K562 (cell line): ENCODE measurements around the gene HELZ2. TPM values are rescaled to one million over a fixed set of nuclear protein-coding genes. Genes with fewer than 3 reads are reported as not detected.

ENCODE experiments used
- FOXA3 ChIP-seq, 2 experiments: fragments of 450-650 bp in 1 of 2; sonication (generic) in 1 of 2; formaldehyde crosslinking; IDR thresholded peaks in 1 of 2; conservative IDR thresholded peaks in 1 of 2; 2 replicates each; pipeline versions ENCODE4 v1.4.0 to v1.8.0; 2020 to 2022; ENCODE audit warnings: mild to moderate bottlenecking in 2 of 2, missing genetic modification reagents in 1 of 2
- NFIC ChIP-seq: fragments of 450-650 bp; IDR thresholded peaks from 2 replicates; pipeline ENCODE4 v1.6.1; 2017; ENCODE audit warnings: mild to moderate bottlenecking, inconsistent platforms
- TAF1 ChIP-seq: IDR thresholded peaks from 2 replicates; pipeline ENCODE4 v1.6.1; 2011; ENCODE audit warnings: mild to moderate bottlenecking, low read length, moderate library complexity; ENCODE audit not compliant: insufficient read depth, control insufficient read depth, severe bottlenecking; ENCODE audit errors: extremely low read depth
- TEAD1 ChIP-seq, 2 experiments: fragments of 450-650 bp in 1 of 2; sonication (generic) in 1 of 2; formaldehyde crosslinking; IDR thresholded peaks; 2 replicates each; pipeline versions ENCODE4 v1.4.0 to v1.8.0; 2020 to 2022; ENCODE audit warnings: mild to moderate bottlenecking in 2 of 2, missing genetic modification reagents in 1 of 2
- ZC3H4 ChIP-seq: sonication (generic); formaldehyde crosslinking; IDR thresholded peaks from 2 replicates; pipeline ENCODE4 v1.9.0; 2021; ENCODE audit warnings: missing genetic modification reagents, borderline replicate concordance
- polyA plus RNA-seq, 8 experiments: library from polyadenylated mRNA; depleted of rRNA in 4 of 8; stranded (reverse) in 5 of 8; unstranded in 3 of 8; fragments of >200 nt; fragmentation: Nextera tagmentation in 2 of 8; fragmentation: Illumina TruSeq in 1 of 8; extraction: Ambion mirVana in 2 of 8; extraction: Trizol in 1 of 8; gene quantifications; 2 replicates each; pipeline versions ENCODE4 v1.2.1 to v1.2.3, GENCODE V29; 2011 to 2014; ENCODE audit warnings: inconsistent platforms in 1 of 8, missing spikeins in 1 of 8
- total RNA-seq, 7 experiments: library from RNA; depleted of rRNA in 6 of 7; stranded (reverse); fragments of >200 nt in 6 of 7; fragmentation: Illumina TruSeq in 2 of 7; extraction: Trizol in 2 of 7; gene quantifications; 2 replicates each; pipeline versions ENCODE4 v1.2.1 to v1.2.3, GENCODE V29; 2011 to 2021; ENCODE audit warnings: low replicate concordance in 1 of 7
- TF ChIP-seq, protein P1 (sequence below): sonication (generic); formaldehyde crosslinking; IDR thresholded peaks from 2 replicates; pipeline ENCODE4 v1.8.0; 2022; ENCODE audit warnings: mild to moderate bottlenecking, missing genetic modification reagents
- TF ChIP-seq, protein P2 (sequence below): fragments of 250-450 bp; sonication (Bioruptor Pico); IDR thresholded peaks from 2 replicates; pipeline ENCODE4 v1.6.1; 2021; ENCODE audit warnings: mild to moderate bottlenecking

The HELZ2 gene
- total and polyA plus RNA-seq, 9 of the 15 experiments (the other 6 are each of a cell fraction or from before 2014, with no cell fraction given) = 0.03 to 7.8 (median 2.9) TPM; not detected in 1

DNA sequence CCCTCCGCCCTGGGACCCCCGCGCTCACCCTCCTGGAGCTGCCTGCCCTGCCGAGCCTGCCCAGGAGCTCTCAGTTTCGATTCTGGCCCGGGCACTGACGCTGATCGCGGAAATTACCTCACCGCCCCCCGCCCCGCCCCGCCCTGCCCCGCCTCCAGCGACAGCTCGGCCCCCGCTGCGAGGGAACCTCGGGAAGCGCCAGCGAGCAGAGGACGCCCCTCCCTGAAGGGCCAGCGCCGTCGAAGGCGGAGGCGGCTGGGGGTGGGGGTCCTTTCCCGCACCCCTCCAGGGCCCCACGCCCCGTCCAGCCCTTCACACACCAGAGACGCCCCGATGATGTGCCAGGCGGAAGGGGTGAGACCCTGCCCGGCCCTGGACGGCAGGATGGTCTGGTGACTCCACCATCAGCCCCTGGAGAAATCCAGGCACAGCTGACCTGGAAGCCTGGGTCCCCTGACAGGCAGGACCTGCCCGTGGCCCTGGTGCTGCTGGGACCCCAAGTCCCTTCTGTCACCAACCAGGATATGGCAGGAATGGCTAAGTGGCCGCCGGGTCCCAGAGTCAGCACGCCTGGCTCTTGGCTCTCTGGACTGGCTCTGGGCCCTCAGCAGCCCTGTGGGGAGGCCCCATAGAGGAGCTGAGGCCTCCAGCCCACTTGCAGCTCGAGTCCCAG lies at the start of gene HELZ2 (continued):
- TF ChIP-seq FOXA3 (CRISPR knock-in tag; conservative IDR thresholded peaks at IDR 0.05 in 1 of 2, IDR thresholded peaks at IDR 0.05 in 1 of 2) (peak in 1 of 2 experiments; percentile 45; a peak in 1 of 4 replicates), ZC3H4 (CRISPR knock-in tag) (0 out of 2 replicates have a peak, but pooled peaks have one; percentile 52), TEAD1 (CRISPR knock-in tag; IDR thresholded peaks at IDR 0.05) (0 out of 4 replicates have a peak, but pooled peaks of 1 of the 2 experiments have one; percentile 56), NFIC (peak; percentile 66), TAF1 (peak; percentile 65)
- TF ChIP-seq, protein P1, sequence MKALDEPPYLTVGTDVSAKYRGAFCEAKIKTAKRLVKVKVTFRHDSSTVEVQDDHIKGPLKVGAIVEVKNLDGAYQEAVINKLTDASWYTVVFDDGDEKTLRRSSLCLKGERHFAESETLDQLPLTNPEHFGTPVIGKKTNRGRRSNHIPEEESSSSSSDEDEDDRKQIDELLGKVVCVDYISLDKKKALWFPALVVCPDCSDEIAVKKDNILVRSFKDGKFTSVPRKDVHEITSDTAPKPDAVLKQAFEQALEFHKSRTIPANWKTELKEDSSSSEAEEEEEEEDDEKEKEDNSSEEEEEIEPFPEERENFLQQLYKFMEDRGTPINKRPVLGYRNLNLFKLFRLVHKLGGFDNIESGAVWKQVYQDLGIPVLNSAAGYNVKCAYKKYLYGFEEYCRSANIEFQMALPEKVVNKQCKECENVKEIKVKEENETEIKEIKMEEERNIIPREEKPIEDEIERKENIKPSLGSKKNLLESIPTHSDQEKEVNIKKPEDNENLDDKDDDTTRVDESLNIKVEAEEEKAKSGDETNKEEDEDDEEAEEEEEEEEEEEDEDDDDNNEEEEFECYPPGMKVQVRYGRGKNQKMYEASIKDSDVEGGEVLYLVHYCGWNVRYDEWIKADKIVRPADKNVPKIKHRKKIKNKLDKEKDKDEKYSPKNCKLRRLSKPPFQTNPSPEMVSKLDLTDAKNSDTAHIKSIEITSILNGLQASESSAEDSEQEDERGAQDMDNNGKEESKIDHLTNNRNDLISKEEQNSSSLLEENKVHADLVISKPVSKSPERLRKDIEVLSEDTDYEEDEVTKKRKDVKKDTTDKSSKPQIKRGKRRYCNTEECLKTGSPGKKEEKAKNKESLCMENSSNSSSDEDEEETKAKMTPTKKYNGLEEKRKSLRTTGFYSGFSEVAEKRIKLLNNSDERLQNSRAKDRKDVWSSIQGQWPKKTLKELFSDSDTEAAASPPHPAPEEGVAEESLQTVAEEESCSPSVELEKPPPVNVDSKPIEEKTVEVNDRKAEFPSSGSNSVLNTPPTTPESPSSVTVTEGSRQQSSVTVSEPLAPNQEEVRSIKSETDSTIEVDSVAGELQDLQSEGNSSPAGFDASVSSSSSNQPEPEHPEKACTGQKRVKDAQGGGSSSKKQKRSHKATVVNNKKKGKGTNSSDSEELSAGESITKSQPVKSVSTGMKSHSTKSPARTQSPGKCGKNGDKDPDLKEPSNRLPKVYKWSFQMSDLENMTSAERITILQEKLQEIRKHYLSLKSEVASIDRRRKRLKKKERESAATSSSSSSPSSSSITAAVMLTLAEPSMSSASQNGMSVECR = 0 out of 2 replicates have a peak, but pooled peaks have one; percentile 31
- TF ChIP-seq, protein P2, sequence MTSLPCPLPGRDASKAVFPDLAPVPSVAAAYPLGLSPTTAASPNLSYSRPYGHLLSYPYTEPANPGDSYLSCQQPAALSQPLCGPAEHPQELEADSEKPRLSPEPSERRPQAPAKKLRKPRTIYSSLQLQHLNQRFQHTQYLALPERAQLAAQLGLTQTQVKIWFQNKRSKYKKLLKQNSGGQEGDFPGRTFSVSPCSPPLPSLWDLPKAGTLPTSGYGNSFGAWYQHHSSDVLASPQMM (CRISPR knock-in tag) = no peak
- TF ChIP-seq, all 486 proteins: peak for 34
